Trophoblast cell (in vitro differentiated cells and primary cell): ENCODE data around the gene EFCAB9.
"Not testable (repeated sequence)": the region's sequence is repeated elsewhere in the genome, so short reads cannot be mapped to it uniquely, and the experiment has no call there.

Experiments
- DNase-seq, 2 donors: peaks; one replicate each; pipeline ENCODE4 v3.0.0-alpha.2; 2016
- H2AFZ ChIP-seq: 2 replicates; pipeline ENCODE4 v1.6.1; 2013; ENCODE audit warnings: low read length, moderate library complexity, mild to moderate bottlenecking; ENCODE audit not compliant: insufficient read depth, poor library complexity
- H2AK5ac ChIP-seq: 2 replicates; pipeline ENCODE4 v1.6.1; 2013; ENCODE audit warnings: mild to moderate bottlenecking, low read length
- H2BK120ac ChIP-seq: 2 replicates; pipeline ENCODE4 v1.6.1; 2013; ENCODE audit warnings: low read length, mild to moderate bottlenecking, moderate library complexity; ENCODE audit not compliant: insufficient read depth, poor library complexity
- H2BK12ac ChIP-seq: 2 replicates; pipeline ENCODE4 v1.6.1; 2013; ENCODE audit warnings: mild to moderate bottlenecking, low read length, moderate library complexity
- H2BK5ac ChIP-seq: 2 replicates; pipeline ENCODE4 v1.6.1; 2013; ENCODE audit warnings: low read length, low read depth, moderate library complexity, mild to moderate bottlenecking; ENCODE audit not compliant: poor library complexity
- H3K14ac ChIP-seq: 2 replicates; pipeline ENCODE4 v1.6.1; 2013; ENCODE audit warnings: mild to moderate bottlenecking, low read length
- H3K18ac ChIP-seq: 2 replicates; pipeline ENCODE4 v1.6.1; 2013; ENCODE audit warnings: mild to moderate bottlenecking, low read length
- H3K23ac ChIP-seq: 2 replicates; pipeline ENCODE4 v1.6.1; 2013; ENCODE audit warnings: low read length
- H3K27ac ChIP-seq: 2 replicates; pipeline ENCODE4 v1.5.1; 2013; ENCODE audit warnings: low read depth, mild to moderate bottlenecking, inconsistent platforms, low read length, moderate library complexity
- H3K27me3 ChIP-seq: 2 replicates; pipeline ENCODE4 v1.6.1; 2013; ENCODE audit warnings: inconsistent platforms, mild to moderate bottlenecking, low read length, moderate library complexity; ENCODE audit not compliant: insufficient read depth
- H3K36me3 ChIP-seq, 2 experiments: 1 replicate in 1 of 2; 2 replicates in 1 of 2; pipeline ENCODE4 v1.6.1; 2013; ENCODE audit warnings: low read length in 2 of 2, mild to moderate bottlenecking in 2 of 2, moderate library complexity in 1 of 2; ENCODE audit not compliant: insufficient read depth in 2 of 2, control insufficient read depth in 1 of 2
- H3K4ac ChIP-seq: 2 replicates; pipeline ENCODE4 v1.6.1; 2013; ENCODE audit warnings: low read depth, mild to moderate bottlenecking, low read length, moderate library complexity
- H3K4me1 ChIP-seq, 2 experiments: 1 replicate in 1 of 2; 2 replicates in 1 of 2; pipeline ENCODE4 v1.6.1; 2013; ENCODE audit warnings: low read length in 2 of 2, mild to moderate bottlenecking in 2 of 2, moderate library complexity in 1 of 2; ENCODE audit not compliant: insufficient read depth in 2 of 2, control insufficient read depth in 1 of 2
- H3K4me2 ChIP-seq: 2 replicates; pipeline ENCODE4 v1.6.1; 2013; ENCODE audit warnings: inconsistent platforms, mild to moderate bottlenecking, low read length, moderate library complexity
- H3K4me3 ChIP-seq: 2 replicates; pipeline ENCODE4 v1.5.1; 2013; ENCODE audit warnings: mild to moderate bottlenecking, low read depth, low read length, inconsistent platforms
- H3K79me1 ChIP-seq: one replicate; pipeline ENCODE4 v1.6.1; 2013; ENCODE audit warnings: low read length
- H3K79me2 ChIP-seq: 2 replicates; pipeline ENCODE4 v1.6.1; 2013; ENCODE audit warnings: low read length, mild to moderate bottlenecking; ENCODE audit not compliant: control insufficient read depth, insufficient read depth, poor library complexity
- H3K9ac ChIP-seq: 2 replicates; pipeline ENCODE4 v1.6.1; 2013; ENCODE audit warnings: mild to moderate bottlenecking, low read length
- H3K9me3 ChIP-seq: 2 replicates; pipeline ENCODE4 v1.6.1; 2013; ENCODE audit warnings: low read depth, mild to moderate bottlenecking, control low read depth, inconsistent platforms, low read length; ENCODE audit not compliant: insufficient read depth
- H4K12ac ChIP-seq: 2 replicates; pipeline ENCODE4 v1.6.1; 2013; ENCODE audit warnings: low read depth, mild to moderate bottlenecking, low read length, moderate library complexity
- H4K8ac ChIP-seq: 2 replicates; pipeline ENCODE4 v1.6.1; 2013; ENCODE audit warnings: low read depth, mild to moderate bottlenecking, low read length, moderate library complexity
- H4K91ac ChIP-seq: one replicate; pipeline ENCODE4 v1.6.1; 2013; ENCODE audit warnings: low read depth, mild to moderate bottlenecking, low read length, moderate library complexity
- WGBS: extraction: QIAGEN DNeasy Blood & Tissue Kit; methylation state at CpG from one replicate; pipeline ENCODE4 v1.1.7; 2013; ENCODE audit warnings: missing lambda C conversion rate; ENCODE audit not compliant: insufficient read length, insufficient coverage; ENCODE audit errors: extremely low coverage; 5-methylcytosine and 5-hydroxymethylcytosine counted together

The EFCAB9 gene

DNA sequence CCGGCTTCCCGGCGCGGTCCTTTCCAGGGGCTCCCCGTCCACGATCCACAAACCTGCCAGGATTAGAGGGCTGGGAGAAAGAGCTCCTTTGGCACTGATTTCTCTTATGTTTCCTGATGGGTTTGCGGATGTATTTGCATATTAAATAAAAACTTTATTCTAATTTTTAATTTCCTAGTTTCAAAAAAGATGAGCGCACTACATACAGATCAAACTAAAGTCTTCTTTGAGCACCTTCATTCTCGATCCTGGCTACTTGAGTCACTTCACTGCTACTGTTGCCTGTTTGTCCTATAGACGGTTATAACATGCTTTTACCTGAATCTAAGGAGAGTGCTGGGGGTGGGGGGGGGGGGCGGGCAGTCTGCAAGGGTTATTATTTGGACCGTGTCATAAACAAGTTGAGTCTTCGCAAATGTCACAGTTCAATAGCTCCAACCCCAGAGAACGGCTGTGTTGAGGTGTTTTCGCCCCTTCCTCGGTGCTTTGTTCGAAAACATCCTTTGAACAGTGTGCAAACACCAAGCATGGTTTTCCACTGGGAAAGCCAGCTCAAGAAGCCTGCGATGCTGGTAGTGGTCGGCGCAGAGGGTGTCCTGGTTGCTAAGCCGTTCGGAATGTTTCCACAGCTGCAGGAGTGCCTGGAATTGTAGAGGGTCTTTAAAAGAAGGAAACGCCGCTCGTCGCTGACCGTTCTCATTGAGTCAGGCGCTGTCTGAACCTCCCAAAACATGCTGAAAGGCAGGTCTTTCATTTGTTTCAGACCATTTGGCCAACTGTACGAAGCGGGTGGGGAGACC lies 4.9 kb upstream of the EFCAB9 start:
- Histone ChIP-seq H3K9ac (no peak overlapping the region), H3K23ac (no peak overlapping the region), H2AFZ (no peak overlapping the region), H3K18ac (no peak overlapping the region), H3K79me2 (peaks cover 19% of the 10 kb centered on the region), H4K91ac (no peak overlapping the region), H4K12ac (no peak overlapping the region), H2BK5ac (peak overlapping the region; percentile 2), H3K9me3 (no peaks in the 10 kb centered on the region), H3K27ac (peak overlapping the region; percentile 63), H3K79me1 (peaks cover 19% of the 10 kb centered on the region), H3K4me2 (peak overlapping the region; percentile 73), H4K8ac (peak overlapping the region; percentile 82), H3K14ac (peak overlapping the region; percentile 44), H2BK12ac (no peak overlapping the region), H2BK120ac (no peak overlapping the region), H3K4me1 (peaks cover 4 to 12% of the 10 kb centered on the region in 2 experiments), H2AK5ac (no peak overlapping the region), H3K4me3 (no peak overlapping the region), H3K27me3 (no peaks in the 10 kb centered on the region), H3K4ac (no peak overlapping the region), H3K36me3 (peaks cover 3 to 4% of the 10 kb centered on the region in 2 experiments)
- DNase-seq, result peak; percentile 54 to 63
- WGBS, result no CpG with 5 or more reads among the region's 30 CpGs

DNA sequence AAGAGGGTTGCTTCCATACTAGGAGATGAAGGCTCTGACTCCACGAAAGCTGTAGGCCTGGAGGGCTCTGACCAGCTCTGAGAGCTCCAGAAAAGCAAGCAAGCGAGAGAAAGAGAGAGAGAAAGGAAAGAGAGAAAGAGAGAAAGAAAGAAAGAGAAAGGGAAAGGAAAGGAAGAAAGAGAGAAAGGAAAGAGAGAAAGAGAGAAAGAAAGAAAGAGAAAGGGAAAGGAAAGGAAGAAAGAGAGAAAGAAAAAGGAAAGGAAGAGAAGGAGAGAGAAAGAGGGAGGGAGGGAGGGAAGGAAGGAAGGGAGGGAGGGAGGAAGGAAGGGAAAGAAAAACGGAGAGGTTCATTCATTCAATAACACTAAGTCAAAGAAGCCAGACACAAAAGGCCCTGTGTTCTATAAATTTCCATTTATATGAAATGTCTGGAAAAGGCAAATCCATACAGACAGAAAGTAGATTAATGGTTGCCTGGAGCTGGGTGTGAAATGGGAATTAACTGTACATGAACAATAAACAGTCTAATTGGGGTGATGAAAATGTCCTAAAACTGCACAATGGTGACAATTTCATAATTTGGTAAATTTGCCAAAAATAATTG lies 4.2 kb upstream of the EFCAB9 start:
- H3K9me3 ChIP-seq, result no peaks in the 10 kb centered on the region
- no peak overlapping the region for H3K9ac ChIP-seq
- no peak overlapping the region for H4K91ac ChIP-seq
- no peak overlapping the region for H3K18ac ChIP-seq
- peaks cover 19% of the 10 kb centered on the region for H3K79me1 ChIP-seq
- peak overlapping the region; percentile 2 for H2BK5ac ChIP-seq
- H4K12ac ChIP-seq, result no peak overlapping the region
- H4K8ac ChIP-seq, result peak overlapping the region; percentile 53
- no peak overlapping the region for H2BK120ac ChIP-seq
- peaks cover 15% of the 10 kb centered on the region for H3K79me2 ChIP-seq
- no CpG with 5 or more reads among the region's 3 CpGs for WGBS
- no peak for DNase-seq
- H3K4ac ChIP-seq, result no peak overlapping the region
- H3K27me3 ChIP-seq, result no peaks in the 10 kb centered on the region
- peaks cover 4 to 12% of the 10 kb centered on the region in 2 experiments for H3K4me1 ChIP-seq
- no peak overlapping the region for H2BK12ac ChIP-seq
- H3K23ac ChIP-seq, result no peak overlapping the region
- peak overlapping the region; percentile 50 for H3K4me2 ChIP-seq
- H3K27ac ChIP-seq, result peak overlapping the region; percentile 21
- H2AFZ ChIP-seq, result no peak overlapping the region
- H3K14ac ChIP-seq, result peak overlapping the region; percentile 44
- H3K36me3 ChIP-seq, result peaks cover 0 to 3% of the 10 kb centered on the region in 2 experiments
- H3K4me3 ChIP-seq, result no peak overlapping the region
- no peak overlapping the region for H2AK5ac ChIP-seq

GRCh38 chr5:172194985-172195774 lies 1.2 kb downstream of the EFCAB9 start:
- Histone ChIP-seq H3K79me1 (no peaks in the 10 kb centered on the region), H2BK120ac (no peak overlapping the region), H2AK5ac (no peak overlapping the region), H3K9ac (no peak overlapping the region), H3K23ac (no peak overlapping the region), H4K91ac (no peak overlapping the region), H2AFZ (no peak overlapping the region), H3K79me2 (no peaks in the 10 kb centered on the region), H3K36me3 (peaks cover 0 to 1% of the 10 kb centered on the region in 2 experiments), H3K9me3 (peaks cover 1% of the 10 kb centered on the region), H3K4me1 (no peaks in the 10 kb centered on the region), H3K4ac (no peak overlapping the region), H4K12ac (no peak overlapping the region), H3K18ac (no peak overlapping the region), H2BK12ac (no peak overlapping the region), H2BK5ac (no peak overlapping the region), H3K27me3 (no peaks in the 10 kb centered on the region), H3K4me3 (no peak overlapping the region), H4K8ac (no peak overlapping the region), H3K4me2 (no peak overlapping the region), H3K27ac (no peak overlapping the region), H3K14ac (no peak overlapping the region)
- no peak for DNase-seq
- no CpG with 5 or more reads among the region's 6 CpGs for WGBS

DNA sequence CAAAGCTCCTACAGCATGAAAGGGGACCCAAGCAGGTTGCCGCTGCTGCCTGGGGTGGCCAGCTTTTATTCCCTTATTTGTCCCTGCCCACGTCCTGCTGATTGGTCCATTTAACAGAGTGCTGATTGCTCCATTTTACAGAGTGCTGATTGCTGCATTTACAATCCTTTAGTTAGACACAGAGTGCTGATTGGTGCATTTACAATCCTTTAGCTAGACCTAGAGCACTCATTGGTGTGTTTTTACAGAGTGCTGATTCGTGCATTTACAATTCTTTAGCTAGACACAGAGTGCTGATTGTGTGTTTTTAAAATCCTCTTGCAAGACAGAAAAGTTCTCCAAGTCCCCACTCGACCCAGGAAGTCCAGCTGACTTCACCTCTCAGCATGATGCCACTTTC lies 3.8 kb downstream of the EFCAB9 start:
- WGBS, result no CpG with 5 or more reads among the region's 4 CpGs

More for the DNA sequence above, 3.8 kb downstream of the EFCAB9 start:
- not testable (repeated sequence) for H3K27ac ChIP-seq, H4K91ac ChIP-seq, H3K9me3 ChIP-seq, H3K79me1 ChIP-seq, H2BK5ac ChIP-seq, H4K8ac ChIP-seq, H2AK5ac ChIP-seq, H3K27me3 ChIP-seq, H3K4me1 ChIP-seq, H3K36me3 ChIP-seq, H3K4me3 ChIP-seq, H3K23ac ChIP-seq, DNase-seq, H4K12ac ChIP-seq, H3K4me2 ChIP-seq, H3K9ac ChIP-seq, H2BK12ac ChIP-seq, H2BK120ac ChIP-seq, H3K79me2 ChIP-seq, H3K4ac ChIP-seq, H3K14ac ChIP-seq, H3K18ac ChIP-seq, H2AFZ ChIP-seq
